MM.1S (cell line): ENCODE data around the gene RPS21.

Experiments used
- CTCF ChIP-seq: fragments of 300-600 bp; sonication (generic); IDR thresholded peaks from 2 replicates; pipeline ENCODE4 v1.5.1; 2016; ENCODE audit warnings: antibody characterized with exemption, low read length, mixed read lengths
- EZH2phosphoT487 ChIP-seq: fragments of 300-600 bp; sonication (generic); IDR thresholded peaks from 2 replicates; pipeline ENCODE4 v1.6.1; 2018; ENCODE audit warnings: antibody characterized with exemption, low read length

DNA sequence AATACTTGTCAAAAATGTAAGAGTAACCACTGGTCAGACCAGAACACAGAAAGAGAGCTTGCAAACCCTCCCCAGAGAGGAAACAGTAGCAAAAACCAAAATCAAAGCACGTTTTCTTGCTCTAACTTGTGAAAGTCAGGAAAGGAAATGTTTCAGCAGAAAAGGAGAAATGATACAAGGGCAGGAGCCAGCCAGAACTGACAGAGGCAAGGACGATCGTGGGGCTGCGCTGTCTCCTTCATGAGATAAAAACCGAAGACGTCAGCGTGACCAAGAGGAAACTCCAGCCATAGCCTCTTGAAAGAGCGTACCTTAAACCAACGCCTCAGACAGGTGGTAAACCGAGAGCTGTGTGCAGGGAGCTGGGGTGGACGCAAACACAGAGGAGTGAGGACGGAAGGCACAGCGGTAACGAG lies 47.2 kb upstream of the RPS21 start:
- TF ChIP-seq CTCF (no peak), EZH2phosphoT487 (no peak)
